Measurements from ENCODE around the gene FBXL15. TPM values are rescaled to one million over a fixed set of nuclear protein-coding genes. Genes with fewer than 3 reads are reported as not detected.

The FBXL15 gene
- total and polyA plus RNA-seq, 2 experiments from 2014 or later, result 17.7 to 23.1 TPM

DNA sequence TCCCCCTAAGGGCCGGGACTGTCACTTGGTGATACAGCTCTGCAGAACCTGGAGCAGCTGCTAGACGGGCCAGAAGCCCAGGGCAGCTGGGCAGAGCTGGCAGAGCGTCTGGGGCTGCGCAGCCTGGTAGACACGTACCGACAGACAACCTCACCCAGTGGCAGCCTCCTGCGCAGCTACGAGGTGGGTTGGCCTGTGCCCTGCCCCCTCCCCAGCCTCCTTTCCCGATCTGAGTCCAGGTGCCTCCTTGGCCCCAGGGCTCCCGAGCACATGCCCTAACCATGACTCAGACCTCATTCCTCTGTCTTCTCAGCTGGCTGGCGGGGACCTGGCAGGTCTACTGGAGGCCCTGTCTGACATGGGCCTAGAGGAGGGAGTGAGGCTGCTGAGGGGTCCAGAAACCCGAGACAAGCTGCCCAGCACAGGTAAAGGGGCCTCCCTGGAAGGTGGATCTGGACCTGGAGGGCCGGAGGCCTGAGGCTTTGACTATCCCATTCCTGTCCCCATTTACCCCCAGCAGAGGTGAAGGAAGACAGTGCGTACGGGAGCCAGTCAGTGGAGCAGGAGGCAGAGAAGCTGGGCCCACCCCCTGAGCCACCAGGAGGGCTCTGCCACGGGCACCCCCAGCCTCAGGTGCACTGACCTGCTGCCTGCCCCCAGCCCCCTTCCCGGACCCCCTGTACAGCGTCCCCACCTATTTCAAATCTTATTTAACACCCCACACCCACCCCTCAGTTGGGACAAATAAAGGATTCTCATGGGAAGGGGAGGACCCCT, 18.7 kb upstream of the FBXL15 start:
- in situ Hi-C loops (cut with MboI), result no loop called here

GRCh38 chr10:102402512-102402896, 18.1 kb upstream of the FBXL15 start:
- no peak overlapping the region for H3K4me3 ChIP-seq
- no peaks in the 10 kb centered on the region for H3K27me3 ChIP-seq (replicated peaks; ENCODE audit: insufficient read depth)
- no peaks in the 10 kb centered on the region for H3K36me3 ChIP-seq (ENCODE audit: low read depth)
- no peak for TF ChIP-seq EZH2 (IDR thresholded peaks at IDR 0.05; ENCODE audit: insufficient read depth, poor library complexity, severe bottlenecking)
- TF ChIP-seq EZH2phosphoT487 (IDR thresholded peaks at IDR 0.05; ENCODE audit: insufficient read depth, low read depth), result no peak
- H3K4me2 ChIP-seq (ENCODE audit: unreplicated experiment), result no peak overlapping the region
- no peaks in the 10 kb centered on the region for H3F3A ChIP-seq (ENCODE audit: insufficient read depth)
- H3K4me1 ChIP-seq (ENCODE audit: insufficient read depth), result peaks cover 9% of the 10 kb centered on the region; the same call in 1 of the 2 replicates
- 0 out of 2 replicates have a peak, but pooled peaks cover 3% of the 10 kb centered on the region for H3K79me2 ChIP-seq (ENCODE audit: insufficient read depth)
- WGBS, 2 experiments (ENCODE audit: low coverage in 1 of 2, low lambda C conversion rate in 2 of 2, missing lambda C conversion rate in 2 of 2), result 89 to 96% methylated on average over 5 of the region's 5 CpGs
- no peak overlapping the region for H3K9ac ChIP-seq
- DNase-seq, result no peak
- no peak overlapping the region for H3K27ac ChIP-seq
- H2AFZ ChIP-seq, result no peak overlapping the region
- in situ Hi-C loops (cut with MboI), result no loop called here
- H4K20me1 ChIP-seq (ENCODE audit: insufficient read depth), result no peaks in the 10 kb centered on the region
- no peaks in the 10 kb centered on the region for H3K9me3 ChIP-seq (ENCODE audit: low read depth)
- H3K9me2 ChIP-seq (ENCODE audit: insufficient read depth), result no peaks in the 10 kb centered on the region

More for the DNA sequence above, 18.7 kb upstream of the FBXL15 start:
- H3K27ac ChIP-seq, result no peak overlapping the region
- WGBS, 2 experiments (ENCODE audit: low coverage in 1 of 2, low lambda C conversion rate in 2 of 2, missing lambda C conversion rate in 2 of 2), result 77 to 89% methylated on average over 17 to 18 of the region's 18 CpGs
- no peaks in the 10 kb centered on the region for H3K9me2 ChIP-seq (ENCODE audit: insufficient read depth)
- H3K9ac ChIP-seq, result no peak overlapping the region
- H3K9me3 ChIP-seq (ENCODE audit: low read depth), result no peaks in the 10 kb centered on the region
- no peaks in the 10 kb centered on the region for H3K36me3 ChIP-seq (ENCODE audit: low read depth)
- DNase-seq, result peak; percentile 71
- TF ChIP-seq EZH2 (IDR thresholded peaks at IDR 0.05; ENCODE audit: insufficient read depth, poor library complexity, severe bottlenecking) (no peak), EZH2phosphoT487 (IDR thresholded peaks at IDR 0.05; ENCODE audit: insufficient read depth, low read depth) (no peak)
- no peak overlapping the region for H3K4me2 ChIP-seq (ENCODE audit: unreplicated experiment)
- H2AFZ ChIP-seq, result no peak overlapping the region
- H3K4me3 ChIP-seq, result no peak overlapping the region
- H3K27me3 ChIP-seq (replicated peaks; ENCODE audit: insufficient read depth), result no peaks in the 10 kb centered on the region
- 0 out of 2 replicates have a peak, but pooled peaks cover 3% of the 10 kb centered on the region for H3K79me2 ChIP-seq (ENCODE audit: insufficient read depth)
- peaks cover 9% of the 10 kb centered on the region; the same call in 1 of the 2 replicates for H3K4me1 ChIP-seq (ENCODE audit: insufficient read depth)
- no peaks in the 10 kb centered on the region for H3F3A ChIP-seq (ENCODE audit: insufficient read depth)
- no peaks in the 10 kb centered on the region for H4K20me1 ChIP-seq (ENCODE audit: insufficient read depth)

GRCh38 chr10:102403115-102403514, 17.5 kb upstream of the FBXL15 start:
- no peak overlapping the region for H3K4me2 ChIP-seq (ENCODE audit: unreplicated experiment)
- H4K20me1 ChIP-seq (ENCODE audit: insufficient read depth), result no peaks in the 10 kb centered on the region
- TF ChIP-seq EZH2phosphoT487 (IDR thresholded peaks at IDR 0.05; ENCODE audit: insufficient read depth, low read depth), result no peak
- no peak for TF ChIP-seq EZH2 (IDR thresholded peaks at IDR 0.05; ENCODE audit: insufficient read depth, poor library complexity, severe bottlenecking)
- WGBS, 2 experiments (ENCODE audit: low coverage in 1 of 2, low lambda C conversion rate in 2 of 2, missing lambda C conversion rate in 2 of 2), result 85 to 90% methylated on average over 12 to 13 of the region's 13 CpGs
- in situ Hi-C loops (cut with MboI), result no loop called here
- DNase-seq, result no peak
- H3K27me3 ChIP-seq (replicated peaks; ENCODE audit: insufficient read depth), result no peaks in the 10 kb centered on the region
- no peaks in the 10 kb centered on the region for H3K36me3 ChIP-seq (ENCODE audit: low read depth)
- no peaks in the 10 kb centered on the region for H3K79me2 ChIP-seq (ENCODE audit: insufficient read depth)
- no peak overlapping the region for H3K4me3 ChIP-seq
- H3K9ac ChIP-seq, result no peak overlapping the region
- H3K9me3 ChIP-seq (ENCODE audit: low read depth), result no peaks in the 10 kb centered on the region
- peaks cover 9% of the 10 kb centered on the region; the same call in 1 of the 2 replicates for H3K4me1 ChIP-seq (ENCODE audit: insufficient read depth)
- H2AFZ ChIP-seq, result no peak overlapping the region
- H3F3A ChIP-seq (ENCODE audit: insufficient read depth), result no peaks in the 10 kb centered on the region
- no peaks in the 10 kb centered on the region for H3K9me2 ChIP-seq (ENCODE audit: insufficient read depth)
- H3K27ac ChIP-seq, result no peak overlapping the region

DNA sequence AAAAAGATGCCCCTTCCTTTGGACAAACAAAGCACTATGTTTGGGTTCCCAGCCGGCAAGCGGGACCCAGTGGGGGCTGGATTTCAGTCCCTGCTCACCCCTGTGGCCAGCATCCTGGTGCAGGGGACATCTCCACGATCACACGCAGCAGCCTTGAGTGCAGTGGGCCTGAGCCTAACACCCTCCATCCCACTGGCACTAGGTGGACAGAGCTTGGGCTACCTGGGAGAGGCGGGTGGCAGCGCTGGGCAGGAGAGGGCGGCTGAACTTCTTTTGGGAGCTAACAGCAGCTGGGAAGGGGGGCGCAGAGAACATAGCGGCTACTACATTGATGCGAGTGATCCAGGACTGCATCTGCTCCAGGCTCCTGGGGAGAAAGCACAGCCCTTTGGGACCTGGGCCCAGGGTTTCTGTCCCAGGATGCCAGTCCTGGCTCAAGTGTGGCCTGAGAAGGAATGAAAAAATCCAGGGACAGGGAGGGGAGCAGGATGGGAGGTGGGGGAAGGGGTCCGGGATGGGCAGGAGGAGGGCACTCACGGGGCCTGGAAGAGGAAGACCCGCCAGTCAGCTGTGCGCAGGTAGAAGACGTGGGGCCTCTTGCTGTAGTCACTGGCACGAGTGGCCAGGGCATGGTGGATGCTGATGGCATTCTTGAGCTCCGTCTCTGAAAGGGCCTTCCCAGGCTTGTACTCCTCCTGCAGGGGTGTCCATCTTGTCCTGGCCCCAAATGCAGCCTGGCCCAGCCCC, 16.1 kb upstream of the FBXL15 start:
- Histone ChIP-seq H3F3A (ENCODE audit: insufficient read depth) (no peaks in the 10 kb centered on the region), H3K9me2 (ENCODE audit: insufficient read depth) (no peaks in the 10 kb centered on the region), H3K4me1 (ENCODE audit: insufficient read depth) (peaks cover 9% of the 10 kb centered on the region; the same call in 1 of the 2 replicates), H2AFZ (no peak overlapping the region), H3K4me3 (no peak overlapping the region), H3K27ac (no peak overlapping the region), H3K9ac (no peak overlapping the region), H3K36me3 (ENCODE audit: low read depth) (no peaks in the 10 kb centered on the region), H3K79me2 (ENCODE audit: insufficient read depth) (no peaks in the 10 kb centered on the region), H3K9me3 (ENCODE audit: low read depth) (no peaks in the 10 kb centered on the region), H3K27me3 (replicated peaks; ENCODE audit: insufficient read depth) (0 out of 2 replicates have a peak, but pooled peaks cover under 1% of the 10 kb centered on the region), H4K20me1 (ENCODE audit: insufficient read depth) (no peaks in the 10 kb centered on the region), H3K4me2 (ENCODE audit: unreplicated experiment) (no peak overlapping the region)
- no peak for DNase-seq
- WGBS, 2 experiments (ENCODE audit: low coverage in 1 of 2, low lambda C conversion rate in 2 of 2, missing lambda C conversion rate in 2 of 2), result 80% methylated on average over 11 to 17 of the region's 17 CpGs
- in situ Hi-C loops (cut with MboI), result no loop called here
- TF ChIP-seq EZH2phosphoT487 (IDR thresholded peaks at IDR 0.05; ENCODE audit: insufficient read depth, low read depth), result no peak
- TF ChIP-seq EZH2 (IDR thresholded peaks at IDR 0.05; ENCODE audit: insufficient read depth, poor library complexity, severe bottlenecking), result no peak
